GM12878 (cell line): ENCODE data around the gene ARID4B. TPM values are rescaled to one million over a fixed set of nuclear protein-coding genes. Genes with fewer than 3 reads are reported as not detected.

Source experiments
- CBX5 ChIP-seq: sonication (generic); IDR thresholded peaks from 2 replicates; pipeline ENCODE4 v1.6.1; 2016; ENCODE audit warnings: low read depth, moderate library complexity, mild to moderate bottlenecking, inconsistent platforms
- DPF2 ChIP-seq: fragments of 450-650 bp; IDR thresholded peaks from 2 replicates; pipeline ENCODE4 v1.6.1; 2017; ENCODE audit warnings: mild to moderate bottlenecking
- FOXK2 ChIP-seq: fragments of 450-650 bp; IDR thresholded peaks from 2 replicates; pipeline ENCODE4 v1.6.1; 2017; ENCODE audit warnings: mild to moderate bottlenecking, moderate library complexity
- GATAD2B ChIP-seq: fragments of 450-650 bp; conservative IDR thresholded peaks from 2 replicates; pipeline ENCODE4 v1.6.1; 2017; ENCODE audit warnings: low read depth, mild to moderate bottlenecking, moderate library complexity
- IRF3 ChIP-seq: fragments of 450-650 bp; IDR thresholded peaks from 2 replicates; pipeline ENCODE4 v1.6.1; 2014; ENCODE audit warnings: mild to moderate bottlenecking
- KAT2A ChIP-seq: conservative IDR thresholded peaks from 2 replicates; pipeline ENCODE4 v1.6.1; 2011; ENCODE audit warnings: low read depth, low read length; ENCODE audit not compliant: control insufficient read depth
- MEF2A ChIP-seq: IDR thresholded peaks from 2 replicates; pipeline ENCODE4 v1.6.1; 2011; ENCODE audit warnings: low read depth, mild to moderate bottlenecking, low read length, moderate library complexity; ENCODE audit not compliant: insufficient read depth
- MEF2B ChIP-seq: fragments of 450-650 bp; IDR thresholded peaks from 2 replicates; pipeline ENCODE4 v1.6.1; 2018; ENCODE audit warnings: mild to moderate bottlenecking, moderate library complexity; ENCODE audit not compliant: partially characterized antibody, poor library complexity, severe bottlenecking
- PML ChIP-seq: IDR thresholded peaks from 2 replicates; pipeline ENCODE4 v1.6.1; 2012; ENCODE audit warnings: low read length, inconsistent platforms
- RAD51 ChIP-seq: fragments of 450-650 bp; IDR thresholded peaks from 2 replicates; pipeline ENCODE4 v1.6.1; 2016; ENCODE audit warnings: moderate library complexity, mild to moderate bottlenecking, inconsistent platforms
- SUZ12 ChIP-seq: fragments of 200-600 bp; sonication (generic); IDR thresholded peaks from one replicate; pipeline ENCODE4 v1.6.1; 2018; ENCODE audit warnings: antibody characterized with exemption, mild to moderate bottlenecking; ENCODE audit not compliant: unreplicated experiment
- TAF1 ChIP-seq: IDR thresholded peaks from 2 replicates; pipeline ENCODE4 v1.6.1; 2011; ENCODE audit warnings: mild to moderate bottlenecking, low read depth, low read length, borderline replicate concordance
- TCF3 ChIP-seq: IDR thresholded peaks from 2 replicates; pipeline ENCODE4 v1.6.1; 2012; ENCODE audit warnings: low read depth, mild to moderate bottlenecking, low read length, borderline replicate concordance; ENCODE audit not compliant: insufficient read depth
- ZNF274 ChIP-seq: IDR thresholded peaks from one replicate; pipeline ENCODE4 v1.8.0; 2011; ENCODE audit not compliant: insufficient read length, insufficient read depth
- polyA plus RNA-seq, 11 experiments: library from polyadenylated mRNA; depleted of rRNA in 4 of 11; unstranded in 6 of 11; stranded (reverse) in 5 of 11; fragments of >200 nt; fragmentation: Nextera tagmentation in 4 of 11; fragmentation: Illumina TruSeq in 1 of 11; extraction: Ambion mirVana in 4 of 11; extraction: Trizol in 1 of 11; gene quantifications; 1 replicate in 1 of 11; 2 replicates in 10 of 11; pipeline versions ENCODE4 v1.2.1 to v1.2.3, GENCODE V29; 2011 to 2016; ENCODE audit warnings: inconsistent platforms in 2 of 11, missing spikeins in 2 of 11, low read depth in 1 of 11
- total RNA-seq, 4 experiments: library from RNA; depleted of rRNA in 3 of 4; stranded (reverse); fragments of >200 nt in 3 of 4; fragmentation: Illumina TruSeq in 1 of 4; extraction: Trizol in 1 of 4; gene quantifications; 2 replicates each; pipeline versions ENCODE4 v1.2.1 to v1.2.3, GENCODE V29; 2013 to 2021
- TF ChIP-seq, protein P1 (sequence below): fragments of 450-650 bp; IDR thresholded peaks from 2 replicates; pipeline ENCODE4 v1.6.1; 2018; ENCODE audit warnings: mild to moderate bottlenecking, low read depth, moderate library complexity; ENCODE audit not compliant: partially characterized antibody
- TF ChIP-seq, protein P2 (sequence below): IDR thresholded peaks from 2 replicates; pipeline ENCODE4 v1.6.1; 2011; ENCODE audit warnings: low read depth, low read length, improper control_type of control experiment, borderline replicate concordance
- TF ChIP-seq, protein P3 (sequence below): IDR thresholded peaks from 2 replicates; pipeline ENCODE4 v1.6.1; 2011; ENCODE audit warnings: borderline replicate concordance, low read depth, mild to moderate bottlenecking, moderate library complexity, mixed read lengths, low read length; ENCODE audit not compliant: insufficient read depth; ENCODE audit errors: extremely low read length
- TF ChIP-seq, protein P4 (sequence below): IDR thresholded peaks from 2 replicates; pipeline ENCODE4 v1.6.1; 2011; ENCODE audit warnings: low read depth, mild to moderate bottlenecking, low read length, moderate library complexity, borderline replicate concordance; ENCODE audit errors: extremely low read depth
- TF ChIP-seq, protein P5 (sequence below): fragments of 150-350 bp; IDR thresholded peaks from 2 replicates; pipeline ENCODE4 v1.6.1; 2014; ENCODE audit warnings: mild to moderate bottlenecking, low read depth, low read length

The ARID4B gene
- total and polyA plus RNA-seq, 10 of the 15 experiments (the other 5 are each of a cell fraction or from before 2014, with no cell fraction given): 13.6 to 39.1 (median 28.0) TPM

GRCh38 chr1:235128456-235129328 is 199.3 kb downstream of the ARID4B start, which contains the start of gene TOMM20 (continued):
- TF ChIP-seq, protein P1, sequence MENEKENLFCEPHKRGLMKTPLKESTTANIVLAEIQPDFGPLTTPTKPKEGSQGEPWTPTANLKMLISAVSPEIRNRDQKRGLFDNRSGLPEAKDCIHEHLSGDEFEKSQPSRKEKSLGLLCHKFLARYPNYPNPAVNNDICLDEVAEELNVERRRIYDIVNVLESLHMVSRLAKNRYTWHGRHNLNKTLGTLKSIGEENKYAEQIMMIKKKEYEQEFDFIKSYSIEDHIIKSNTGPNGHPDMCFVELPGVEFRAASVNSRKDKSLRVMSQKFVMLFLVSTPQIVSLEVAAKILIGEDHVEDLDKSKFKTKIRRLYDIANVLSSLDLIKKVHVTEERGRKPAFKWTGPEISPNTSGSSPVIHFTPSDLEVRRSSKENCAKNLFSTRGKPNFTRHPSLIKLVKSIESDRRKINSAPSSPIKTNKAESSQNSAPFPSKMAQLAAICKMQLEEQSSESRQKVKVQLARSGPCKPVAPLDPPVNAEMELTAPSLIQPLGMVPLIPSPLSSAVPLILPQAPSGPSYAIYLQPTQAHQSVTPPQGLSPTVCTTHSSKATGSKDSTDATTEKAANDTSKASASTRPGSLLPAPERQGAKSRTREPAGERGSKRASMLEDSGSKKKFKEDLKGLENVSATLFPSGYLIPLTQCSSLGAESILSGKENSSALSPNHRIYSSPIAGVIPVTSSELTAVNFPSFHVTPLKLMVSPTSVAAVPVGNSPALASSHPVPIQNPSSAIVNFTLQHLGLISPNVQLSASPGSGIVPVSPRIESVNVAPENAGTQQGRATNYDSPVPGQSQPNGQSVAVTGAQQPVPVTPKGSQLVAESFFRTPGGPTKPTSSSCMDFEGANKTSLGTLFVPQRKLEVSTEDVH: no peak
- TF ChIP-seq KAT2A (no peak), DPF2 (peak; percentile 48; the same call in 1 of the 2 replicates), TAF1 (peak; percentile 88), TCF3 (peak; percentile 58; the same call in 1 of the 2 replicates), IRF3 (peak; percentile 37; the same call in 1 of the 2 replicates), SUZ12 (no peak), MEF2B (peak; percentile 8), MEF2A (no peak), FOXK2 (no peak), CBX5 (no peak), GATAD2B (peak; percentile 78; the same call in 1 of the 2 replicates), ZNF274 (no peak), PML (peak; percentile 92), RAD51 (peak; percentile 91)
- TF ChIP-seq, protein P2, sequence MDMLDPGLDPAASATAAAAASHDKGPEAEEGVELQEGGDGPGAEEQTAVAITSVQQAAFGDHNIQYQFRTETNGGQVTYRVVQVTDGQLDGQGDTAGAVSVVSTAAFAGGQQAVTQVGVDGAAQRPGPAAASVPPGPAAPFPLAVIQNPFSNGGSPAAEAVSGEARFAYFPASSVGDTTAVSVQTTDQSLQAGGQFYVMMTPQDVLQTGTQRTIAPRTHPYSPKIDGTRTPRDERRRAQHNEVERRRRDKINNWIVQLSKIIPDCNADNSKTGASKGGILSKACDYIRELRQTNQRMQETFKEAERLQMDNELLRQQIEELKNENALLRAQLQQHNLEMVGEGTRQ: peak; percentile 67
- TF ChIP-seq, protein P3, sequence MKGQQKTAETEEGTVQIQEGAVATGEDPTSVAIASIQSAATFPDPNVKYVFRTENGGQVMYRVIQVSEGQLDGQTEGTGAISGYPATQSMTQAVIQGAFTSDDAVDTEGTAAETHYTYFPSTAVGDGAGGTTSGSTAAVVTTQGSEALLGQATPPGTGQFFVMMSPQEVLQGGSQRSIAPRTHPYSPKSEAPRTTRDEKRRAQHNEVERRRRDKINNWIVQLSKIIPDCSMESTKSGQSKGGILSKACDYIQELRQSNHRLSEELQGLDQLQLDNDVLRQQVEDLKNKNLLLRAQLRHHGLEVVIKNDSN: peak; percentile 79
- TF ChIP-seq, protein P4, sequence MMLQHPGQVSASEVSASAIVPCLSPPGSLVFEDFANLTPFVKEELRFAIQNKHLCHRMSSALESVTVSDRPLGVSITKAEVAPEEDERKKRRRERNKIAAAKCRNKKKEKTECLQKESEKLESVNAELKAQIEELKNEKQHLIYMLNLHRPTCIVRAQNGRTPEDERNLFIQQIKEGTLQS: peak; percentile 50; the same call in 1 of the 2 replicates
- TF ChIP-seq, protein P5, sequence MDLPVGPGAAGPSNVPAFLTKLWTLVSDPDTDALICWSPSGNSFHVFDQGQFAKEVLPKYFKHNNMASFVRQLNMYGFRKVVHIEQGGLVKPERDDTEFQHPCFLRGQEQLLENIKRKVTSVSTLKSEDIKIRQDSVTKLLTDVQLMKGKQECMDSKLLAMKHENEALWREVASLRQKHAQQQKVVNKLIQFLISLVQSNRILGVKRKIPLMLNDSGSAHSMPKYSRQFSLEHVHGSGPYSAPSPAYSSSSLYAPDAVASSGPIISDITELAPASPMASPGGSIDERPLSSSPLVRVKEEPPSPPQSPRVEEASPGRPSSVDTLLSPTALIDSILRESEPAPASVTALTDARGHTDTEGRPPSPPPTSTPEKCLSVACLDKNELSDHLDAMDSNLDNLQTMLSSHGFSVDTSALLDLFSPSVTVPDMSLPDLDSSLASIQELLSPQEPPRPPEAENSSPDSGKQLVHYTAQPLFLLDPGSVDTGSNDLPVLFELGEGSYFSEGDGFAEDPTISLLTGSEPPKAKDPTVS: no peak
